ENCODE measurements around the gene NHSL2.
"Not testable (repeated sequence)": the region's sequence is repeated elsewhere in the genome, so short reads cannot be mapped to it uniquely, and the experiment has no call there.

NHSL2 gene

GRCh38 chrX:71910643-71910985 lies at the start of gene NHSL2:
TSS of gene NHSL2 (plus strand) at chrX:71910845.
- DNase-seq, result peak; percentile 42 to 57

DNA sequence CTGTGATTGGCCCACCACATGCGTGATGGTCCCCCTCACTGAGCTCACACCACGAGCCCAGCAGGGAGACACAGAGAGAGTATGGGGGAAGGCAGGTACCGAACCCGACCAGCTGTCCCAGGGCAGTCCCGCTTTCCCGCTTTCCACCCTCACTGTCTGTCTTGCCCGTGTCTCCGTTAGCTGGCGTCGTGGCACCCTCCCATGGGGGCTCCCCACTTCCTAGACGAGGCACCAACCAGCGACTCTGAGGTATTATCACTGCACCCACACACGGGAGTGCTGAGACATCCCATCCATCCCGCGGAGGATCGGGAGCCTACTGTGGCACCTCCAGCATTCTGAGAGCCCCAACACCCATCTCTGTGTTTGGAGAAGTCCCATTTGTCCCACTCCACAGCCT lies 43.0 kb upstream of the NHSL2 start:
- DNase-seq, result no peak

DNA sequence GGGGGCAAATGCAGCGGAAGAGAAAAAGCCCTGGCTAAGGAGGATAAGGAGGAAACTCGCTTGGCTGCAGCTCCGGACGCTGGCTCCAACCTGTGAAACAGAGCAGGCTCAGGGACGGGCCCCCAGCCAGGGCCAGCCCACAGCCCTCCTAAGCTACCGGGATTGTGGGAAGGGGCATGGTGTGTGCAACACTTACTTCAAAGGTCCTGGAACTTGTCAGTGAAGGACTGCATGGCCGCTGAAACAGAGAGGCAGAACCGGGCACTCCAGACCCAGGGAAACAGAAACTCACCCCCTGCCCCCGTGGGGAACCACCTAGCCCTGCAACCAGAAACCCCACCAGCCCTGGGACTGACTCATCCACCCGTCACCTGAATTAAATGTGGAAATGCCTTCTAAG lies 41.1 kb upstream of the NHSL2 start:
- DNase-seq, result not testable (repeated sequence)

- DNase-seq, result peak; percentile 75 to 92
Measured at GRCh38 chrX:71870208-71871098, 40.2 kb upstream of the NHSL2 start.

- DNase-seq, result no peak
Measured at GRCh38 chrX:71871367-71871766, 39.3 kb upstream of the NHSL2 start.

DNA sequence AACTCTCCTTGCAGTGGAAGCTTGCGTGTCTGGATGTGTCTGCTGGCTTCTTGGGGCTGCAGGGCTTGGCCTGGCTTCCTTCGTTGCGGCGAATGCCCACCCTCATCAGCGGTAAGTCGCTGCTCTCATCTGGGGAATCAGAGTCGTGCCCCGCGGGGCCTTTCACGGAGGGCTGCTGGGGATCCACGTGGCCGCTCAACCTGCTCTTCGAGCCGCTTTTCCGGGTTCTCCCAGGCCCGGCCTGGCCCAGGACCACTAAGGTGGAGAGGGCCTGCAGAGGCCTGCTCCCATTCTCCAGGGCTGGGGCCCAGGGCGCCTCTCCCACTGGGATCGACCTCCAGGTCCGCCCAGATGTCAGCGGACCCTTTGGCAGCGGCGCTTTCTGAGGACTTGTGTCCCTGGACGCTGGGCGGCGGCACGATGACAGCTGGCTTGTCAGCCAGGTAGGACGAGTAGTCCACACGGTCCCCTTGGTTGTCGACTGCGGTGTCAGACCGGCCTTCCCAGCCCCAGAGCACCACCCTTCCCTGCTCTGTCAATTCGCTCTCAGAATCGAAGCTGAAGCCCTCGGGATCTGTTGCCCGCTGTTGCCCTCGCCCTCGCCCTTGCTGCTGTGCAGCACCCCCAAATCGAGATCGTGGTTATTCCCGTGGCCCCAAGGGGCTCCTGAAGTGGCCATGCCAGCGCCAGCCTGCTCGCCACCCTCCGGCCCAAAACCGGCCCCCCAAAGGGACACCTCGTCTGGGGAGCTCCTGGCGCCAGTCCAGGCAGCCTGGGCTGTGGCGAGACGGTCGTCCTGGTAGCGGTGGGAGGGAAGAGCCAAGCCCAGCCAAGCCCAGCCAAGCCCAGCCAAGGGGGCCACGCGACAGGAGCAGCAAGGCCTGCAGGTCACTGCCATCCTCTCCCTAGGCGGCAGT lies 37.8 kb upstream of the NHSL2 start:
- no peak for DNase-seq

DNA sequence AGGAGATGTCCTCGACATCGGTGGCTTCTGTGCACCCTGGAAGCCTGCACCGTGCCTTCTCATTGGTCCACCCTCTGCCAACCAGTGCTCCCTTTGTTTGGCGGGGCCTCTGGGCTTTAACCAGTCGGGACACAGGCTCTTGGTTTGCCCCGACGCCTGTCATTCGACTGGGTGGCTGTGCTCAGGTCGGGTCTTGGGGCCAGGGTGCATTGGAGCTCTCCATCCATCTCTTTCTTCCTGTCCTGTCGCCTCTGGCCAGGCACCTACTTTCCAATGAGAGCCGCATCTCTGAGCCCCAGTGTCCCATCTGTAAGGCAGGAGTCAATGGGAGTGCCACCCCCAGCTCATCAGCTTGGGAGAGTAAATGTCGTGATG lies 37.2 kb upstream of the NHSL2 start:
- no peak for DNase-seq

DNA sequence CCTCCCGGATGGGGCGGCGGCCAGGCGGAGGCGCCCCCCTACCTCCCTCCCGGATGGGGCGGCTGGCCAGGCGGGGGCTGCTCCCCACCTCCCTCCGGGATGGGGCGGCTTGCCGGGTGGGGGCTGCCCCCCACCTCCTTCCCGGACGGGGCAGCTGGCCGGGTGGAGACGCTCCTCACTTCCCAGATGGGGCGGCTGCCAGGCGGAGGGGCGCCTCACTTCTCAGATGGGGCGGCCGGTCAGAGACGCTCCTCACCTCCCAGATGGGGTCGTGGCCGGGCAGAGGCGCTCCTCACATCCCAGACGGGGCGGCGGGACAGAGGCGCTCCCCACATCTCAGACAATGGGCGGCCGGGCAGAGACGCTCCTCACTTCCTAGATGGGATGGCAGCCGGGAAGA lies 33.8 kb upstream of the NHSL2 start:
- not testable (repeated sequence) for DNase-seq

GRCh38 chrX:71885099-71885498 lies 25.5 kb upstream of the NHSL2 start:
- DNase-seq, result no peak

DNA sequence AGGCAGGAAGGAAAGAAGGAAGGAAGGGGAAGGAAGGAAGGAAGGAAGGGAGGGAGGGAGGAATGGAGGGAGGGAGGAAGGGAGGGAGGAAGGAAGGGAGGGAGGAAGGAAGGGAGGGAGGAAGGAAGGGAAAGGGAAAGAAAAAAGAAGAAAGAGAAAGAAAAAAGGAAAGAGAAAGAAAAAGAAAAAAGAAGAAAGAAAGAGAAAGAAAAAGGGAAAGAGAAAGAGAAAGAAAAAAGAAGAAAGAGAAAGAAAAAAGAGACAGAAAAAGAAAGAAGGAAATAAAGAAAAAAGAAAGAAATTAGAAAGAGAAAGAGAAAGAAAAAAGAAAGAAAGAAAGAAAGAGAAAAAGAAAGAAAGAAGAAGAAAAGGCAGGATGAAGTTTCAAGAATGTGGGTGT lies 15.0 kb upstream of the NHSL2 start:
- no peak for DNase-seq

- DNase-seq, result no peak
Measured at GRCh38 chrX:71906144-71906543, 4.5 kb upstream of the NHSL2 start.

DNA sequence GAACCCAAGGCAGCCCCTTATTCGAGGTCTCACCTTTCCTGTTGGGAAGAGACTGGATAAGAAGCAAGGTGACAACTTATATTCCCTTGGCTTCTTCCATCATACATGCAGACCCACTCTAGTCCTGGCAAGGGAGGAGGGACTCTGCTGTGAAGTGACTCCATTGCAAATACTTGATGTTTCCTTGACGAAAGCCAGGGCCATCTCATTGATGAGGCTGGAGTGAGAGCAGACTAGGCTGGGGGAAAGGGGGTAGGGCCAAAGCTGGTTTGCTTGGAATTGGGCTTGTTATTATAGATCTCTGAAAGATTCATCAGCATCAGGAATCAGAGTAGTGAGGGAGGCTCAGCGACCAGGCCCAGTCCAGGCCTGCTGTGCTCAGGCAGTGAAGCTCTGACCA lies 2.3 kb upstream of the NHSL2 start:
- DNase-seq, result no peak

DNA sequence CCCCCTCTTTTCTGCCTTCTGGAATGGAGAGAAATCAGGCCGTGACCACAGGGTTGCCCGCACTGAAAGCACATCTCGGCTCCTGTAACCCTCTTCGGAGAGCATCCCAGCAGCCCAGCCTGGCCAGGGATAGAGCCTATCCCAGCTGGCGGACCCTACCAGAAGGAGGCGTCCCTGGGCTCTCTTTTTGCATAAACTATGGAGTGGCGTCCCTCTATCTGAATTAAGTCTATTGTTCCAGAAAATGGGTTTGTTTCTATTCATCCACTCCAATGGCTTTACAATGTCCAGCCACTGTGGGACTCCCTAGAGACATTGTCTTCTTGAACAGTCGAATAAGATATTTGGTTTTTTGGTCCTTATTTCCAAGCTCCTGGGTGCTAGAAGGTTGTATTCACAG lies 689 bp upstream of the NHSL2 start:
- DNase-seq, result peak in 1 of 2 experiments; percentile 61

DNA sequence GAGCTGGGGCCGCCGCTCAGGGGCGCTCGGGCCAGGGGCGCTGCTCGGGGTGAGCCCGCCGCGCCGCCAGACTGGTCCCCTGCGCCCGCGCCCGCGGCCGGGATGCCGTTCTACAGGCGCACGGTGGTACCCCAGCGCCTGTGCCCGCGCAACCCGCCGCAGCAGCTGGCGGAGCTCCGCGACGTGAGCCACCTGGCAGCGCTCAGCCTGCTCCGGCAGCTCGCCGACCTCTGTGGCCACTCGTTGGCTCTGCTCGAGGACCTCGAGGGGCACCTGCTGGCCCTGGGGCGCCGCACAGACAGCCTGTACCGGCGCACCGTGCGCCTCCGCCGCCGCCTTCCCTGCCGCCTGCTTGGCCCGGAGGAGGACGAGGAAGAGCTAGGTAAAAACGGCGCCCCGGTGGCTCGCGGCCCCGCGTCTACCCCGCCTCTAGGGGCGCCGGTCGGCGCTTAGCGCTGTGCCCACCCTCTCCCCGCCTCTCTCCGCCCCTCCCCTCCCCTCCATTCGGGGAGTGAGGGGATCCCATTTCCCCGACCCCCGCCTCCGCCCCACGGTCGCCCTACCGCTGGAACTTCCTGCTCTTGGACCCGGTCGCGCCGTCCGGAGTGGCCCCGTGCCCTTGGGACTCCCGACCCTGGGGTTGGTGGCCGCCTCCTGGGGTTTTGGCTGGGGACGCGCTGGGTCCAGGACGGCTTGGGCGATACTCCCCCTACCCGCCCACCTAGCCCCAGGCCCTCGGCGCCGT lies 513 bp downstream of the NHSL2 start:
- DNase-seq, result peak; percentile 48 to 57

GRCh38 chrX:71911731-71912050 lies 1.0 kb downstream of the NHSL2 start:
- peak in 1 of 2 experiments; percentile 44 for DNase-seq

DNA sequence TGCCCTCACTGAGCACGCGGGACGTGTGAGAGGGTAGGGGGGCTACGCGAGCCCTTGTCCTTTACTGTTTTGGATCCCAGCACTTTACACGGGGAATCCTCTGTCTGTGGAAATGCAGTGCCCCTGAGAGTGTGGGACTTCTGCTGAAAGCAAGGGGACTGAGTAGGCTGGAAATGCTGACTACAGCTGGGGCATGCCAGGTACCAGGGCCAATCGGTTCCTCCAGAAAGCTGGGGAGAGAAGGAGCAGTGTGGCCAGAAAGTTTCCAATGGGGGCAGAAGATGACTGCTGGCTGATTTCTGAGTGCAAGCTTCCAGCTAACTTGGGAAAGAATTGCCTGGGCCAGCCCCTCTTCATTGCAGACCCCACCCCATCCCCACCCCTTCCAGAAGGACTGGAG lies 1.5 kb downstream of the NHSL2 start:
- DNase-seq, result no peak

GRCh38 chrX:71913156-71913950 lies 2.7 kb downstream of the NHSL2 start:
- peak; percentile 34 to 81 for DNase-seq

- no peak for DNase-seq
Measured at GRCh38 chrX:71917621-71918343, 7.1 kb downstream of the NHSL2 start.

- peak; percentile 40 to 71 for DNase-seq
Measured at GRCh38 chrX:71919431-71919830, 8.8 kb downstream of the NHSL2 start.

GRCh38 chrX:71919886-71920285 lies 9.2 kb downstream of the NHSL2 start:
- no peak for DNase-seq

- DNase-seq, result no peak
Measured at GRCh38 chrX:71922686-71923085, 12.0 kb downstream of the NHSL2 start.

- peak; percentile 79 to 90 for DNase-seq
Measured at GRCh38 chrX:71923516-71923915, 12.9 kb downstream of the NHSL2 start.

Data from NCI-H524 (cell line).